ENCODE data around the gene HFE.

DNA sequence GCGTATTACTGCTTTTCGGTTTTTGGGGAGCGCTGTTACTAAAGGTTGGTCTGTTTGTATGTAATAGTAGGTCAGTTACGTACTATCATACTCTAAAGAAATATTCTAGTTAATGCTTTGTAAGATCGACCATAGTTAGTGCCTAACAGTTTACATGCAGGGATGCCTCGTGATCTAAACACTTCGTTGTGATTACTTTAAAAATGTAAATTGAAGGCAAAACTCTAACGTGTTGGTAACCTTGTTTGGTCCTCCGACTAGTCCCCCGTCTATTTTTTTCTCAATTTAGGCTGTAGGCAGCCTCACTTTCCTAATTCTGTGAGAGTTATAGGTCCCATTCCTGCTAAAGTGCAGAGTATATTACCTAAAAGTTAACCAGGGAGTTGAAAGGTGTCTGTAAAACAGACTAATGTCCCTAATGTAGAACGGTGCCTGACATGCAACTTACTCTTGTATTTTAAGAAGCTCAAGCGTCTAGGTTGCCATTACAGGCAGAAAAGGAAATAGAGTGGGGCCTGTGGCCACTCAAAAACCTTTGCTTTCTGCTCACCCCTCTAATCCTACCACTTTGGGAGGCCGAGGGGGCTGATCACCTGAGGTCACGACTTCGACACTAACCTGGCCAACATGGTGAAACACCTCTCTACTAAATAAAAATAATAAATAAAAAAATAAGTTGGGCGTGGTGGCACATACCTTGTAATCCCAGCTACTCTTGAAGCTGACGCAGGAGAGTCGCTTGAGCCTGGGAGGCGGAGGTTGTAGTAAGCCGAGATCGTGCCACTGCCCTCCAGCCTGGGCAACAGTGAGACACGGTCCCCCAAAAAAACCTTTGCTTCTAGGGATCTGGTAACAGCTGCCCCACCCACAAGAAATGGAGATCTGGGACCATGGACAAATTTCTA, 37.8 kb downstream of the HFE start:
- TF ChIP-seq, protein P1, sequence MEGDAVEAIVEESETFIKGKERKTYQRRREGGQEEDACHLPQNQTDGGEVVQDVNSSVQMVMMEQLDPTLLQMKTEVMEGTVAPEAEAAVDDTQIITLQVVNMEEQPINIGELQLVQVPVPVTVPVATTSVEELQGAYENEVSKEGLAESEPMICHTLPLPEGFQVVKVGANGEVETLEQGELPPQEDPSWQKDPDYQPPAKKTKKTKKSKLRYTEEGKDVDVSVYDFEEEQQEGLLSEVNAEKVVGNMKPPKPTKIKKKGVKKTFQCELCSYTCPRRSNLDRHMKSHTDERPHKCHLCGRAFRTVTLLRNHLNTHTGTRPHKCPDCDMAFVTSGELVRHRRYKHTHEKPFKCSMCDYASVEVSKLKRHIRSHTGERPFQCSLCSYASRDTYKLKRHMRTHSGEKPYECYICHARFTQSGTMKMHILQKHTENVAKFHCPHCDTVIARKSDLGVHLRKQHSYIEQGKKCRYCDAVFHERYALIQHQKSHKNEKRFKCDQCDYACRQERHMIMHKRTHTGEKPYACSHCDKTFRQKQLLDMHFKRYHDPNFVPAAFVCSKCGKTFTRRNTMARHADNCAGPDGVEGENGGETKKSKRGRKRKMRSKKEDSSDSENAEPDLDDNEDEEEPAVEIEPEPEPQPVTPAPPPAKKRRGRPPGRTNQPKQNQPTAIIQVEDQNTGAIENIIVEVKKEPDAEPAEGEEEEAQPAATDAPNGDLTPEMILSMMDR (IDR thresholded peaks at IDR 0.05), result no peak
- TF ChIP-seq POLR2A (IDR thresholded peaks at IDR 0.05), result no peak
